ENCODE measurements around the gene SPRED3.

GRCh38 chr19:38381138-38381537, 7.4 kb upstream of the SPRED3 start:
- TF ChIP-seq EP300 (IDR thresholded peaks at IDR 0.05): no peak
- TF ChIP-seq CTCF (IDR thresholded peaks at IDR 0.05): no peak

Data from esophagus muscularis mucosa (tissue), 3 donors.